ENCODE measurements around the gene FXR2. TPM values are rescaled to one million over a fixed set of nuclear protein-coding genes. Genes with fewer than 3 reads are reported as not detected.
"Not testable (repeated sequence)": the region's sequence is repeated elsewhere in the genome, so short reads cannot be mapped to it uniquely, and the experiment has no call there.

FXR2 gene
- 10 to 100 TPM; 42.7 to 56.6 TPM for total RNA-seq

DNA sequence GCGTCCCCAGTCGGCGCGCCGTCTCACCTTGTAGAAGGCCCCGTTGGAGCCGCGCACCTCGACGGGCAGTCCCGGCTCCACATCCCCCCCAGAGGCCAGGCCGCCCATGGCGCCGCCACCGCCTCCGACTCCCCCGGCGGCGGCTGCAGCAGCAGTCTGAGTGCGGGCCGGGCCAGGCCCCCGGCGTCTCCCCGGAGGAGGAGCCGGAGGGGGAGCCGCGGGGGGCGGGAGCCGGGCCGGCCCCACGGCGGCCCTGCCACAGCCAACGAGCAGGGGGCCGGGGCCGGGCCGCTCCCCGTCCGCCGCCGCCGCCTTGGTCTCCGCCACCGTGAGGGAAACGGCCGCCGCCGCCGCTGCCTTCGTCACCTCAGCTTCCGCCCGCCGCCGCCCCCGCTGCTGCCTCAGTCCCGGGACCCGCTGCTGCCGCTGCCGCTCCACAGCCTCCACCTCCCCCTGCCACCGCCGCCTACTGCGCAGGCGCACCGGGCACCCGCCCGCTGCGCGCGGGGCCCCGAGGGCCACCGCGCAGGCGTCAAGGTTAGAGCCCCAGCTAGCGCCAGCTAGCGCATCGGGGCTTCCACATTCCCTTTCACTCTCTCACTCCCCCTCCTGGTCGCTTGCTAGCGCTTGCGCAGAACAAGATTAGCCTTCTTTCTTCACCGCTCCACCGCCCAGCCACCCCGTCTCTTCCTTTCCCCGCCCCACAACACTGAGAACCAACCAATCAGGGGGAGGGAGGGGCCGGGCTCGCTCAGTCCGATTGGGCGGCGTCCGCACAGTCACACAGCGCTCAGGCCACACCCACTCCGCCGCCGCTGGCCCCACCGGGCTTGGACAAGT lies at the start of gene FXR2:
Gene FXR2, minus strand, starts transcription at position 473 of the 840 bp plus-strand sequence. Its CDS starts 365 bp downstream, at position 108.
- H3K27ac Mint-ChIP-seq = peak within 1 kb of the TSS; percentile 89 to 92
- H3K4me1 Mint-ChIP-seq (ENCODE audit: low read depth in 2 of 2) = peaks cover 29 to 31% of the 10 kb centered on the region in 2 donors
- H3K4me3 Mint-ChIP-seq = peak within 1 kb of the TSS; percentile 95
- DNase-seq (ENCODE audit: low spot score) (peak; percentile 99), ATAC-seq (peak; percentile 97 to 98)
- no peaks in the 10 kb centered on the region for H3K9me3 Mint-ChIP-seq
- peaks cover 4% of the 10 kb centered on the region for H3K36me3 Mint-ChIP-seq
- no peaks in the 10 kb centered on the region for H3K27me3 Mint-ChIP-seq

DNA sequence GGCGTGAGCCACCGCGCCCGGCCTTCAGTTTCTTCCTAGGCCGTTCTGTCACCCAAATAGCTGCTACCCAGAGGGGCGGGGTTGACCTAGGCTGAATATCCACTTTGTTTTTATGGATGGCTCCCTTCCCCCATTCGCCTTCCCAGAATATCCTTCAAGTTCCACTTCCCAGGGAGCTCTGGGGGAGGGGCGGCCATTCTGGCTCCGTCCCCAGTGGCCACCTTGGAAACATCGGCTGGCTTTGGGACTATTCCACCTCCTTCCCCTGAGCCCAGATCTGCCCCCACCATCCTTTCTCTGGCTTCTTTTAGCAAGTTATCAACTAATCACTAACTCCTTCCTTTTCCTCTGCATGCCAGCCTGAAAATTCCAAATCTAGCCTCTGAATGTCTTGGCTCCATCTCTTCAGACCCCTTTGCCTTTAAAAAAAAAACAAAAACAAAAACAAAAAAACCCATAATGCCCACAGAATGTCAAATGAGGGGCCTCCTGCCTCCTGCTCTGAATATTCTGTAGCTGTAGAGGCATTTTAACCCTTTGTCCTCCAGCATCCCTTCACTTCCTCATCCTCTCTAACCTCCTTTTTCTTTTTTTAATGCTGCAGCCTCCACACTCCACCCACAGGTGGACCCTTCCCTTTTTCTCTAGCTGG lies 42.4 kb upstream of the FXR2 start:
- Mint-ChIP-seq H3K36me3 (no peaks in the 10 kb centered on the region), H3K4me1 (ENCODE audit: low read depth in 2 of 2) (no peaks in the 10 kb centered on the region), H3K9me3 (no peaks in the 10 kb centered on the region), H3K4me3 (no peak overlapping the region), H3K27me3 (peaks cover 0 to 14% of the 10 kb centered on the region in 2 donors), H3K27ac (no peak overlapping the region)
- DNase-seq (ENCODE audit: low spot score) (no peak), ATAC-seq (no peak)

DNA sequence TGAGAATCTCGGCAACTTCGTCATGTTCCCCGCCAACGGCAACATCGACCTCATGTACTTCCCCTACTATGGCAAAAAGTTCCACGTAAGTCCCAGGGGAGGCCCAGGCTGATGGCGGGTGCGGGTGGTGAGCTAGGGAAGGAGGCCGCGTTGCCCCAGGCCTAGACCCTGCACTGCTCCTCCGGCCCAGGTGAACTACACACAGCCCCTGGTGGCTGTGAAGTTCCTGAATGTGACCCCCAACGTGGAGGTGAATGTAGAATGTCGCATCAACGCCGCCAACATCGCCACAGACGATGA lies 40.8 kb upstream of the FXR2 start:
- Mint-ChIP-seq H3K4me3 (no peak overlapping the region), H3K27me3 (peaks cover 9 to 25% of the 10 kb centered on the region in 2 donors), H3K27ac (no peak overlapping the region), H3K9me3 (no peaks in the 10 kb centered on the region), H3K36me3 (no peaks in the 10 kb centered on the region), H3K4me1 (ENCODE audit: low read depth in 2 of 2) (peaks cover 8% of the 10 kb centered on the region in 2 donors)
- no peak for ATAC-seq
- no peak for DNase-seq (ENCODE audit: low spot score)

DNA sequence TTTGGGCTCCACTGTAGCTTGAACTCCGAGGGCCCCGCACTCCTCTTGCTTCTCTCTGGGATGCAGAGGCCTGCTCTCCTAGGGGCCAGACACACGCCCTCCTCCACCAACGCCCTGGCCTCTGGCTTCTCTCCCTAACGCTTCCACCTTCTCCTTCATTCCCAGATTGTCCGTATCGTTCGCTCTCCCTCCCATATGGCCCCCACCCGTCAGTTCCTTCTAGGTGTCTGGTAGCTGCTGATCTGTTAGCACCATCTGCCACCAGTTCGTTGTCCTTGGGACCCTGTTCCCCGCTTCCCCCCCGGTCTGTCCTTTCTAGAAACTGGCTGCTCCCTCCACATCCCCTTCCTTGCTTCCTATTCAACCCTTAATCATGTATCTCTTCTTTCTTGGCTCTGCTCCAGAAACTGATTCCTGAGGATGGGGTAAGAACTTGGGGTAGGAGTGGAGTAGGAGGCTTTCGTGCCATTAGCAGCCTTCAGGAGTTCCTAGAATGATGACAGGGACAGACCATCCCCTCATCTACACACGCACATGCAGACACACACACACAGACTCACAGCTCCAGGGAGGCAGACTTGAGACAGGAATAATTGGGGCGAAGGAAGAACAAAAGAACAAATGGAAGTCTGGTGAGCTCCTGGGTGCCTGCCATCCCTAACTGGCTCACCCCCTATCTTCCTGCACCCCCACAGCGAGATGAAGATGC lies 40.3 kb upstream of the FXR2 start:
- no peak for DNase-seq (ENCODE audit: low spot score)
- H3K36me3 Mint-ChIP-seq = no peaks in the 10 kb centered on the region
- peaks cover 13% of the 10 kb centered on the region in 2 donors for H3K4me1 Mint-ChIP-seq (ENCODE audit: low read depth in 2 of 2)
- no peak overlapping the region for H3K27ac Mint-ChIP-seq
- no peak overlapping the region for H3K4me3 Mint-ChIP-seq
- no peaks in the 10 kb centered on the region for H3K9me3 Mint-ChIP-seq
- H3K27me3 Mint-ChIP-seq = peaks cover 14 to 30% of the 10 kb centered on the region in 2 donors
- no peak for ATAC-seq

DNA sequence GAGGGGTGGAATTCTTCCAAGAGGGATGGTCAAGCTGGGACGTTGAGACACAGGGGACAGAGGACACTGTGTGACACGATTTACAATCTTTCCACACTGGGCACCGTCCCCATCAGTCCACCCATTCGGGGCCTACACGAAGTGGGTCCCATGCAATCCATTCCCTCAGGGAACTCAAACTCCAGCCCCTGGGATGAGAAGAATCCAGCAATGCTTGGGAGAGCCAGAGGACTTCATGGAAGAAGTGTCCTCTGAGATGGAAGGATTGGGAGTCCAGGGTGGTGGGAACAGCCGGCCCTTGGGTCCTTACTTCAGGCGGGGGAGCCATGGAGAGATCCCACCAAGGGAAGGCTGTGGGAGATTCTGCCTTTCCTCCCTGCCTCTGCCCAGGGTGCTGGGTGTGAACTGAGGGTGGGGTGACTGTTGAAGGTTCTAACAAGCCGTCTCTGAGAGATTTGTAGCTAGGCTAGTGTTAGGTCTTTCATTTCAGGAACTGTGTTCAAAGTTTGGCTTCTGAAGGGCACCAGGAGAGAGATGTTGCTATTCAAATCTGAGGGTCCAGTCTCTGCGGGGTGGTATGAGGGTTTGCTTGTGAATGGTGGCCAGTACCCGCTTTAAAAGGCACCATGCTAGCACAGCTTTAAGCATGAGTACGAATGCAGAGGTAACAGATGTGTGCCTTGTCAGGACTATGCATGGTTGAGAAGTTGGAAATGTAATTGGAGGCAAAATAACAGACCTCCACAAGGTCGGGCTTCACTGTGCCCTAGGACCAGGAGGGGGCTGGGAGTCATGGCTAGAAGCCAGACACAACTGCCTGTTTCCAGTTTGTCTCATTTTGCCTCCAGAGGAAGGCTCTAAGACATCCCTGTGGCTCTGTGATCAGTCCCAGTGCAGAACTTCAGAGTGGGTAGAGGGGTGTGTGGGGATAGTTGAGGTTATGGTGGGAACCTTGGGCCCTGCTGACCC lies 38.0 kb upstream of the FXR2 start:
- ATAC-seq = no peak
- Mint-ChIP-seq H3K27me3 (peaks cover 17 to 37% of the 10 kb centered on the region in 2 donors), H3K27ac (no peak overlapping the region)

DNA sequence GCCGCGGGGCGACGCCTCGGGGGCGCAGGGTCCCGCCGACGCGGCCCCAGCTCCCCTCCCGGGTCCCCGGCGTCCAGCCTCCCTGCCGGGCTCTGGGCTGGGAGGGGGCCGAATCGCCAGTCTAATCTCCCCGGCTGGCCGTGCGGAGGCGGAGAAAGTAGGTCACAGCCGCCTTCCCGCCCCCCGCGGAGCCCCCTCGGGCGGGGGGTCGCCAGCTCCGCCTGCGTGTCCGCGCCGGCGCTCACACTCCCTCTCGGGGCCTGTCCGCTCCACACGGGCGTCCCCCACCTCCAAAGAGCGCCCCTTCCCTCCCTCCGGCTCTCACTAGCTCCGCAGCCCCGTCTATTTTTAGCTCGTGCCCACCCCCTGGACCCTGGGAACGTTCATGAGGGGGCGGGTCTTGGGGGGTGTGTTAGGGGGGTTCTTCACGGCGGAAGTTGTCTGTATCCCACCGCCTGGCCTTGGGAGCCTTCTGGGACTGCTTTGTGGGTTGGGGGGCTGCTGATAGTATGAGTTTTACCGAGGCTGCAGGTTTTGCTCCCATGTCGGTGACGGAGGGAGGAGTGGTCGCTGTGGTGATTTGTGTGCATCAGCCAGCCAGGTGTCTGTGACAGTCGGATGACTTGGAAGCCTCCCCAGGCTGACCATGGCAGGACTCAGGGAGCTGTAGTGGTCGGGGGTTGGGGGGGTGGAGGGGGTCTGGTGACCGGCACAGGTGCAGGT lies 37.1 kb upstream of the FXR2 start:
- H3K27me3 Mint-ChIP-seq = peaks cover 17 to 35% of the 10 kb centered on the region in 2 donors

More for the DNA sequence above, 38.0 kb upstream of the FXR2 start:
- no peak for DNase-seq (ENCODE audit: low spot score)
- no peak overlapping the region for H3K4me3 Mint-ChIP-seq
- peaks cover 15 to 16% of the 10 kb centered on the region in 2 donors for H3K4me1 Mint-ChIP-seq (ENCODE audit: low read depth in 2 of 2)
- H3K36me3 Mint-ChIP-seq = no peaks in the 10 kb centered on the region
- no peaks in the 10 kb centered on the region for H3K9me3 Mint-ChIP-seq

DNA sequence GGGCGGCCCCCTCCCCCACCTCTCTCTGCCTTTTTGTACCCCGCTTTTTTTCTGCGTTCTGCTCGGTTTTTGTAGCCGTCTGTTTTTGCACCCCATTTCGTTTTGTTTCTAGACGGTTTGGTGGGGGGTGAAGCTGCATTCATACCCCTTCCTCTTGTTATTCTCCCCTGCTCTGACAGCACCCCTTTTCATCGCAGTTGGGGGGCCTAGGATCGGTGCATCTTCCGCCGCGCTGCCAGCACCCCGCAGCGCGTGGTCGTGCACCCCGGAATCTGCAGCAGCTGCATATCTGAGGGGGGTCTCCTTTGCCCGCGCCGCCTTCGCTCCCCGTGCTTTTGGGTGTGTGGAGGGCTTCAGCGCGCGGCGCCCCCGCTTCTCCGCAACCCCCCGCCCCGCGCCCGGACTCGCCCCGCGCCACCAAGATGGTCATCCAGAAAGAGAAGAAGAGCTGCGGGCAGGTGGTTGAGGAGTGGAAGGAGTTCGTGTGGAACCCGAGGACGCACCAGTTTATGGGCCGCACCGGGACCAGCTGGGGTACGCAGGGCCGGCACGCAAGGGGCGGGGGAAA lies 36.5 kb upstream of the FXR2 start:
- ATAC-seq = no peak
- peaks cover 24 to 36% of the 10 kb centered on the region in 2 donors for H3K27me3 Mint-ChIP-seq
- peaks cover 15 to 16% of the 10 kb centered on the region in 2 donors for H3K4me1 Mint-ChIP-seq (ENCODE audit: low read depth in 2 of 2)
- no peak overlapping the region for H3K27ac Mint-ChIP-seq
- no peaks in the 10 kb centered on the region for H3K9me3 Mint-ChIP-seq
- no peak for DNase-seq (ENCODE audit: low spot score)
- no peaks in the 10 kb centered on the region for H3K36me3 Mint-ChIP-seq
- peak overlapping the region; percentile 90 for H3K4me3 Mint-ChIP-seq

More for the DNA sequence above, 37.1 kb upstream of the FXR2 start:
- DNase-seq (ENCODE audit: low spot score) = no peak
- ATAC-seq = no peak
- Mint-ChIP-seq H3K27ac (no peak overlapping the region), H3K36me3 (no peaks in the 10 kb centered on the region), H3K4me3 (peak overlapping the region; percentile 25), H3K9me3 (no peaks in the 10 kb centered on the region), H3K4me1 (ENCODE audit: low read depth in 2 of 2) (peaks cover 15 to 16% of the 10 kb centered on the region in 2 donors)

DNA sequence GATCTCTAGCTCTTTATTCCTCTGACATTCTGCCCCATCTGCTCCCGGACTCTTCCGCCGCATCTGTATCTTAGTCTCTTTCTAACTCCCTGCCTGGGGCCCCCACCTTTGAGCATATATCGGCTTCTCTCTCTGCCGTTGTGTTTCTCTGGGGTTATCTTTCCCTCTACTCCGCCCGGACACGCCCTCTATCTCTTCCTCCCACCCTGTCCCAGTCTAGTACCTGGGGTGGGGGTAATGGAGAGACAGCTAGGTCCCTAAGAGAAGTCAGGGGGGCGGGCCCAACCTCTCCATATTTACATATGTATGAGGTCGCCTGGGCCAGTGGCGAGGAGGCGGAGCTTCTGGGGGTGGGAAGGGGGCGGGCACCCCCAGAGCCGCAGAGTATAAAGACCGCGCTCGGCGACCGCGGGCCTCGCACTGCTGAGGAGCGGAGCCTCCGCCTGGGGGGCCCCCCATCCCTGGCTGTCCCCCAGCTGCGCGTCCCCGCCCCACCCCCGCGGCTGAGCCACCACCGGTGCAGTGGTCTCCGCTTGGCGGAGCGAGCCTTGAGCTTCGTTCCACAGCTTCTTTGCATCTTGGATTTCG lies 35.9 kb upstream of the FXR2 start, which contains the start of gene ATP1B2:
Gene ATP1B2, plus strand, starts transcription at position 418 of the 588 bp plus-strand sequence. CDS start 593 bp downstream, outside the sequence.
- Mint-ChIP-seq H3K9me3 (no peaks in the 10 kb centered on the region), H3K27ac (peak within 1 kb of the TSS in 1 of 2 donors; percentile 63), H3K36me3 (no peaks in the 10 kb centered on the region), H3K4me3 (peak within 1 kb of the TSS; percentile 90), H3K4me1 (ENCODE audit: low read depth in 2 of 2) (peaks cover 15 to 16% of the 10 kb centered on the region in 2 donors), H3K27me3 (peaks cover 27 to 36% of the 10 kb centered on the region in 2 donors)
- ATAC-seq (peak; percentile 88 to 90), DNase-seq (ENCODE audit: low spot score) (peak; percentile 66)

DNA sequence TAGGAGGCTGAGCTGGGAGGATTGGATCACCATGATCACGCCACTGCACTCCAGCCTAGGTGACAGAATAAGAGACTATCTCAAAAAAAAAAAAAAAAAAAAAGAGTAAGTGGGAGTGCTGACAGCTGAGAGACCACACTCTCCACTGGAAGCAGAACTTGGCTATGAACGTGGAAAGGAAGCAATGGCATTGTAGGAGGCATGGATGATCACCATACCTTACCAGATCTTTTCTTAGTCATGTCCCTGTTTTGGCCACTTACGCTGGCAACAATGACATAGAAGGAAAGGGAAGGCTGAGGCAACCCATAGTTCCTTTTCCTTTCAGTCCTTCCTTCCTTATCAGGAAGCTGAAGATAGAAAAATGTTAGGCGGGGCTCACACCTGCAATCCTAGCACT lies 32.3 kb upstream of the FXR2 start:
- DNase-seq (ENCODE audit: low spot score) (no peak), ATAC-seq (no peak)
- Mint-ChIP-seq H3K36me3 (no peaks in the 10 kb centered on the region), H3K9me3 (no peaks in the 10 kb centered on the region), H3K4me1 (ENCODE audit: low read depth in 2 of 2) (peaks cover 16 to 21% of the 10 kb centered on the region in 2 donors), H3K27me3 (peaks cover 27 to 30% of the 10 kb centered on the region in 2 donors), H3K27ac (no peak overlapping the region), H3K4me3 (no peak overlapping the region)

DNA sequence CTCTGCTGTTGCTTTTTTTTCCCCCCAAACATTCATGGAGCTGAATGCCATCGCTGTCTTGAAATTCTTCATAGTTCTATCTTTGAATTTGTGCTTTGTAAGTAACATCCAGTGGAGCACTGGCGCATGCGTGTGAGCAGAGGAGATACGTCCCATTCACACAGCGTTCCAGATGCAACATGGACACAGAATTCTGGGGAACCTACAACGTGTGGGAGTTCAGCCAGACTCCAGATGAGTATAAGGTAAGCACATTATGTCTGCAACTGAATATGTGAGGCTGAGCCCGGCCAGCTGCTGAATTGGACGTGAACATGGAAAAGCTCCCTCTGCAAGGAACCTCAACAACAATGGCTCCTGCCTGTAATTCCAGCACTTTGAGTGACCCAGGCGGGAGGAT lies 31.8 kb upstream of the FXR2 start:
- Mint-ChIP-seq H3K27ac (no peak overlapping the region), H3K4me3 (no peak overlapping the region), H3K4me1 (ENCODE audit: low read depth in 2 of 2) (peaks cover 16 to 21% of the 10 kb centered on the region in 2 donors), H3K36me3 (no peaks in the 10 kb centered on the region), H3K27me3 (peaks cover 27 to 32% of the 10 kb centered on the region in 2 donors), H3K9me3 (no peaks in the 10 kb centered on the region)
- ATAC-seq (no peak), DNase-seq (ENCODE audit: low spot score) (no peak)

DNA sequence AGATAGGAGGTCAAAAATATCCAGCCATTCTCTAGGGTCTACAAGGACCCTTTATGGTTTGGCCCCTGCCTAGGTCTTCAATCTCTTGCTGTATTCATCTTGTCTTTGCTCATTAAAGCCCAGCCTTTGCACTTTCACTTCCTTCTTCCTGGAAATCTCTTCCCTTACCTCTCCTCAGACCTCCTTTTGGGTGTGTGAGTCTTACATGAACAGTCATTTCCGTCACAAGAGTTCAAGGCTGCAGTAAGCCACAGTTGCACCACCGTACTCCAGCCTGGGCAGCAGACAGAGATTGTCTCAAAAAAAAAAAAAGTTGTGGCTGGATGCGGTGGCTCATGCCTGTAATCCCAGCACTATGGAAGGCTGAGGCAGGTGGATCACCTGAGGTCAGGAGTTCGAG lies 30.1 kb upstream of the FXR2 start:
- peaks cover 1 to 7% of the 10 kb centered on the region in 2 donors for H3K4me1 Mint-ChIP-seq (ENCODE audit: low read depth in 2 of 2)
- DNase-seq (ENCODE audit: low spot score) (no peak), ATAC-seq (peak in 1 of 2 donors; percentile 87)
- peak overlapping the region in 1 of 2 donors; percentile 38 for H3K27ac Mint-ChIP-seq
- peak overlapping the region; percentile 48 for H3K4me3 Mint-ChIP-seq
- peaks cover 11 to 18% of the 10 kb centered on the region in 2 donors for H3K27me3 Mint-ChIP-seq
- H3K9me3 Mint-ChIP-seq = no peaks in the 10 kb centered on the region
- H3K36me3 Mint-ChIP-seq = no peaks in the 10 kb centered on the region

DNA sequence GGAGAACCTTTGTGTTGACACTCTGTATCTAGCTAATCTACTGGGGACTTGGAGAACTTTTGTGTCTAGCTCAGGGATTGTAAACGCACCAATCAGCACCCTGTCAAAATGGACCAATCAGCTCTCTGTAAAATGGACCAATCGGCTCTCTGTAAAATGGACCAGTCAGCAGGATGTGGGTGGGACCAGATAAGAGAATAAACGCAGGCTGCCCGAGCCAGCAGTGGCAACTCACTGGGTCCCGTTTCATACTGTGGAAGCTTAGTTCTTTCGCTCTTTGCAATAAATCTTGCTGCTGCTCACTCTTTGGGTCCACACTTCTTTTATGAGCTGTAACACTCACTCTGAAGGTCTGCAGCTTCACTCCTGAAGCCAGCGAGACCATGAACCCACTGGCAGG lies 26.9 kb upstream of the FXR2 start:
- not testable (repeated sequence) for H3K9me3 Mint-ChIP-seq; ATAC-seq; H3K27ac Mint-ChIP-seq; DNase-seq (ENCODE audit: low spot score); H3K36me3 Mint-ChIP-seq; H3K4me1 Mint-ChIP-seq (ENCODE audit: low read depth in 2 of 2)
- H3K27me3 Mint-ChIP-seq = peaks cover 8 to 13% of the 10 kb centered on the region in 2 donors
- H3K4me3 Mint-ChIP-seq = peak overlapping the region; percentile 58

All from natural killer cell treated with Interleukin-12 subunit alpha and Interleukin-12 subunit beta and Interleukin-15 and Interleukin-18, amount 100 ng/mL, for 72 hours (primary cell).